ENCODE data around the gene MLLT11.

GRCh38 chr1:151036356-151036755 lies 23.8 kb upstream of the MLLT11 start, which contains the start of gene BNIPL:
- TF ChIP-seq CTCF (IDR thresholded peaks at IDR 0.05; ENCODE audit: insufficient read depth, low read length, poor library complexity, severe bottlenecking) (no peak), EZH2phosphoT487 (conservative IDR thresholded peaks at IDR 0.05; ENCODE audit: low read length) (no peak)
